Psoas muscle (tissue), 8 donors: ENCODE measurements around the gene FZD8. TPM values are rescaled to one million over a fixed set of nuclear protein-coding genes. Genes with fewer than 3 reads are reported as not detected.

ENCODE experiments used
- ATAC-seq, 4 donors: fragments of 200-7000 bp; cut with Tn5 transposase; one replicate each; pipeline ENCODE4 v1.9.1; 2020; ENCODE audit warnings: moderate library complexity in 3 of 4, mild to moderate bottlenecking in 2 of 4
- DNase-seq, 2 donors: peaks; one replicate each; pipeline ENCODE4 v3.0.0-alpha.2; 2020
- H3K27ac ChIP-seq: fragments of 200-600 bp; one replicate; pipeline ENCODE4 v1.8.0; 2022
- H3K27me3 ChIP-seq, 3 donors: fragments of 200-600 bp in 1 of 3; one replicate each; pipeline versions ENCODE4 v1.6.1 to v1.8.0; 2013 to 2022; ENCODE audit warnings: low read length in 2 of 3, mild to moderate bottlenecking in 2 of 3, moderate library complexity in 1 of 3; ENCODE audit not compliant: insufficient read depth in 3 of 3
- H3K36me3 ChIP-seq, 2 donors: fragments of 200-600 bp in 1 of 2; one replicate each; pipeline versions ENCODE4 v1.6.1 to v1.8.0; 2013 to 2022; ENCODE audit warnings: low read depth in 1 of 2, mild to moderate bottlenecking in 1 of 2, moderate library complexity in 1 of 2; ENCODE audit not compliant: insufficient read depth in 1 of 2
- H3K4me1 ChIP-seq: fragments of 200-600 bp; one replicate; pipeline ENCODE4 v1.8.0; 2022
- H3K4me3 ChIP-seq: fragments of 200-600 bp; one replicate; pipeline ENCODE4 v1.8.0; 2022; ENCODE audit warnings: mild to moderate bottlenecking
- H3K9me3 ChIP-seq: fragments of 200-600 bp; one replicate; pipeline ENCODE4 v1.8.0; 2022
- CTCF ChIP-seq: fragments of 200-600 bp; IDR thresholded peaks from one replicate; pipeline ENCODE4 v1.8.0; 2022; ENCODE audit warnings: antibody characterized with exemption
- WGBS, 3 donors: extraction: QIAGEN DNeasy Blood & Tissue Kit; methylation state at CpG; one replicate each; pipeline versions ENCODE4 v1.1.6 to v1.1.7; 2013; 5-methylcytosine and 5-hydroxymethylcytosine counted together
- intact Hi-C, 2 donors: fragments of 100-400 bp; cut with DNase I; formaldehyde crosslinking; loops; one replicate each; pipeline versions ENCODE4 v1.11.0 to v1.14.2; 2022
- polyA plus RNA-seq, 3 donors: library from polyadenylated mRNA; stranded (reverse); fragments of 200-250 nt; gene quantifications; one replicate each; pipeline ENCODE4 v1.2.3, GENCODE V29; 2013
- total RNA-seq, 4 donors: library from RNA; stranded (reverse); fragmentation: NEBNext Ultra II Directional in 2 of 4; extraction: Animal tissue kit (Norgen Biotek cat#: 25700) in 2 of 4; gene quantifications; one replicate each; pipeline versions ENCODE4 v1.2.1 to v1.2.4, GENCODE V29; 2021 to 2023
- donor health status: healthy with polysubstance abuse.
- donor health status: DM: no; HTN: no; CAD: no; lungs with moderate emphysema.
- donor health status: Bipolar disorder and iron deficiency.
- donor health status: healthy.
- donor health status: DM: yes; HTN: yes; CAD: no.
- donor health status: DM: no; HTN: no; CAD: no.
- donor health status: DM: no; HTN: no; CAD: no.
- donor health status: DM: yes; HTN: yes; CAD: no.

Gene FZD8
- total and polyA plus RNA-seq, 7 donors = 1.4 to 6.1 (median 4.1) TPM

- DNase-seq = peak; percentile 32 to 61
- peaks cover 5% of the 10 kb centered on the region for H3K4me1 ChIP-seq
These were observed 2.2 kb downstream of the FZD8 start for GRCh38 chr10:35639728-35640401.

GRCh38 chr10:35639021-35639727 lies 2.9 kb downstream of the FZD8 start:
- WGBS, 3 donors = 43 to 49% (median 47%) methylated on average over 38 to 57 of the region's 57 CpGs
- H3K27ac ChIP-seq = no peak overlapping the region
- DNase-seq = no peak
- intact Hi-C loops = loop anchor here in 1 of 2 donors (10.0 kb wide), 1 partner anchor 1246 kb away; no protein-coding TSS in a partner anchor
- H3K4me1 ChIP-seq = peaks cover 5% of the 10 kb centered on the region
- no peak for ATAC-seq
- no peaks in the 10 kb centered on the region for H3K27me3 ChIP-seq
- H3K9me3 ChIP-seq = no peaks in the 10 kb centered on the region
- peaks cover 0 to 6% of the 10 kb centered on the region in 2 donors for H3K36me3 ChIP-seq
- no peak for TF ChIP-seq CTCF
- peak overlapping the region; percentile 71 for H3K4me3 ChIP-seq

More at GRCh38 chr10:35639728-35640401, 2.2 kb downstream of the FZD8 start:
- intact Hi-C loops = loop anchor here (10.0 kb wide), 3 partner anchors 355 to 1245 kb away; no protein-coding TSS in a partner anchor
- Histone ChIP-seq H3K9me3 (no peaks in the 10 kb centered on the region), H3K4me3 (peak overlapping the region; percentile 71), H3K36me3 (peaks cover 0 to 6% of the 10 kb centered on the region in 2 donors), H3K27me3 (no peaks in the 10 kb centered on the region), H3K27ac (no peak overlapping the region)
- WGBS, 3 donors = 12 to 26% (median 18%) methylated on average over 46 to 83 of the region's 83 CpGs
- ATAC-seq = no peak
- no peak for TF ChIP-seq CTCF

- WGBS, 3 donors = 85 to 91% (median 88%) methylated on average over 4 of the region's 4 CpGs
- no peak overlapping the region for H3K4me3 ChIP-seq
- no peak for DNase-seq
- no peaks in the 10 kb centered on the region for H3K9me3 ChIP-seq
- H3K4me1 ChIP-seq = peaks cover 5% of the 10 kb centered on the region
- ATAC-seq = no peak
- no peaks in the 10 kb centered on the region for H3K27me3 ChIP-seq
- intact Hi-C loops = loop anchor here in 1 of 2 donors (10.0 kb wide), 1 partner anchor 1247 kb away; no protein-coding TSS in a partner anchor
- peaks cover 0 to 6% of the 10 kb centered on the region in 2 donors for H3K36me3 ChIP-seq
- no peak for TF ChIP-seq CTCF
- H3K27ac ChIP-seq = no peak overlapping the region
These were observed 4.0 kb downstream of the FZD8 start for GRCh38 chr10:35638101-35638500.

GRCh38 chr10:35637462-35637861 lies 4.6 kb downstream of the FZD8 start:
- no peaks in the 10 kb centered on the region for H3K27me3 ChIP-seq
- H3K27ac ChIP-seq = no peak overlapping the region

More at GRCh38 chr10:35637462-35637861, 4.6 kb downstream of the FZD8 start:
- DNase-seq = no peak
- Histone ChIP-seq H3K9me3 (no peaks in the 10 kb centered on the region), H3K4me1 (peaks cover 5% of the 10 kb centered on the region), H3K36me3 (peaks cover 0 to 6% of the 10 kb centered on the region in 2 donors), H3K4me3 (no peak overlapping the region)
- no peak for ATAC-seq
- WGBS, 3 donors = 60 to 63% (median 63%) methylated on average over 8 of the region's 8 CpGs
- intact Hi-C loops = loop anchor here in 1 of 2 donors (10.0 kb wide), 1 partner anchor 1247 kb away; no protein-coding TSS in a partner anchor
- TF ChIP-seq CTCF = no peak
